Activated T-helper 1 cell treated with Interleukin-2 at 50 U/mL for 16 hours (primary cell): ENCODE data around the gene NFATC2IP.
"Not testable (repeated sequence)": the region's sequence is repeated elsewhere in the genome, so short reads cannot be mapped to it uniquely, and the experiment has no call there.

Experiments used
- DNase-seq: peaks from one replicate; pipeline ENCODE4 v3.0.0-alpha.2; 2020; ENCODE audit warnings: low read depth

NFATC2IP gene

DNA sequence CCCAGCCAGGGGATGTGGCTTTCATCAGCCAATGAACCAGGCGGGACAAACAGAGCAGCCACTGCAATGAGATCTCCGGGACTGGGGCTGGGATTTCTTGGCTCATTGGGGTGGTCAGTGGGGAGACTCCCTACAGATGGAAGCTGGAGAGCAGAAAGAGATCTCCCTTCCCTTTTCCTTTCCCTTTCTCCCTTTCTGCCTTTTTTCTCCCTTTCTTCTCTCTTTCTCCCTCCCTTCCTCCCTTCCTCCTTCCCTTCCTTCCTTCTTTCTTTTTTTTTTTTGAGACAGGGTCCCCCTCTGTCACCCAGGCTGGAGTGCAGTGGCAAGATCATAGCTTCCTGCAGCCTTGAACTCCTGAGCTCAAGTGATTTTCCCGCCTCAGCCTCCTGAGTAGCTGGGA lies 48.1 kb downstream of the NFATC2IP start:
- DNase-seq: no peak

DNA sequence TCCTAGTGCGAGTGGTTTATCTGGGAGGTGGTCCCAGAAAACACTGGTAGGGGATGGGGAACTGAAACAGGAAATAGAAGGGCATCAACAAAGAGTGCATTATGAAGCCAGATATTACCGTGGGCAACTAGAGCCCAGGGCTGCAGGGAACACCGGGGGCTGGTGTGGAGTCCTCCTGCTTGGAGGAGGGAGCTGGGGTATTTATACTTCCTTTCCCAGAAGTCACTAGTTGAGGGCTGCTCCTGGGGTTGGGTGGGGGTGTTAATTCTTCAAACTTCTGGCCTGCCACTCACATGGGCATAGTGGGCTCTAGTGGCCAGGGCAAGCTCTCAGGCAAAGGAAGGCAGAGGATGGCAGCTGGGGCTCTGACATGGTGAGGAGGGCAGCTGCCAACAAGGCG lies 48.8 kb downstream of the NFATC2IP start:
- no peak for DNase-seq

GRCh38 chr16:29000019-29000418 lies 49.3 kb downstream of the NFATC2IP start:
- no peak for DNase-seq

GRCh38 chr16:29004496-29005139 lies 53.9 kb downstream of the NFATC2IP start:
- DNase-seq: not testable (repeated sequence)

DNA sequence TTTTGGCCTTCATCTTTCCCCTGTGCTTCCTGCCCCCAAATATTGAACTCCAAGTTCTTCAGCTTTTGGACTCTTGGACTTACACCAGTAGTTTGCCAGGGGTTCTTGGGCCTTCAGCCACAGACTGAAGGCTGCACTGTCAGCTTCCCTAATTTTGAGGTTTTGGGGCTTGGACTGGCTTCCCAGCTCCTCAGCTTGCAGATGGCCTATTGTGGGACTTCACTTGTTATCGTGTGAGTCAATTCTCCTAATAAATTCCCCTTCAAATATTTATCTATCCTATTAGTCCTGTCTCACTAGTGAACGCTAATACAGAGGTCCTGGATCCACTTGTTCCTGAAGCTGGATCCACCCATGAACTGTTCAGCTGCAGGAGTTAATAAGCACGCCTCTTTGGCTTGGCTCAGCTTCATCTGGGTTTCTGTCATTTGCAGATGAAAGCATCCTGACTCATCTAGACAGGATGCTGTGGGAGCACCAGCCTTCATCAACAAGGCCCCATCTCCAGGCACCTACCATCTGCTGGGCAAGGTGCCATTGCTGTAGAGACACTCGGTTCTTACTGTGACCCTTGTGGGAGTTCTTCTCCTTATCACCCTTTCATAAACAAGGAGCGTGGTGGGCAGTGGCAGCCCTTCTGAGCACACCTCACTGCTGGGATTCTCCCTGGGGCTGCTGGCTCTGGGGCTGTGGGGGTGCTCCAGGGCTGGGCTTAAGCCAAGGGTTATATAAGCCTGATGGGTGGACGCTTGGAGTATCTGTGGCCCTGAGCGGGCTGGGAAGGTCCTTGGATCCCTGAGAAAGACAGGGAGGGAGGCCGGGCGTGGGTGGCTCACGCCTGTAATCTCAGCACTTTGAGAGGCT lies 57.2 kb downstream of the NFATC2IP start:
- peak; percentile 60 for DNase-seq

DNA sequence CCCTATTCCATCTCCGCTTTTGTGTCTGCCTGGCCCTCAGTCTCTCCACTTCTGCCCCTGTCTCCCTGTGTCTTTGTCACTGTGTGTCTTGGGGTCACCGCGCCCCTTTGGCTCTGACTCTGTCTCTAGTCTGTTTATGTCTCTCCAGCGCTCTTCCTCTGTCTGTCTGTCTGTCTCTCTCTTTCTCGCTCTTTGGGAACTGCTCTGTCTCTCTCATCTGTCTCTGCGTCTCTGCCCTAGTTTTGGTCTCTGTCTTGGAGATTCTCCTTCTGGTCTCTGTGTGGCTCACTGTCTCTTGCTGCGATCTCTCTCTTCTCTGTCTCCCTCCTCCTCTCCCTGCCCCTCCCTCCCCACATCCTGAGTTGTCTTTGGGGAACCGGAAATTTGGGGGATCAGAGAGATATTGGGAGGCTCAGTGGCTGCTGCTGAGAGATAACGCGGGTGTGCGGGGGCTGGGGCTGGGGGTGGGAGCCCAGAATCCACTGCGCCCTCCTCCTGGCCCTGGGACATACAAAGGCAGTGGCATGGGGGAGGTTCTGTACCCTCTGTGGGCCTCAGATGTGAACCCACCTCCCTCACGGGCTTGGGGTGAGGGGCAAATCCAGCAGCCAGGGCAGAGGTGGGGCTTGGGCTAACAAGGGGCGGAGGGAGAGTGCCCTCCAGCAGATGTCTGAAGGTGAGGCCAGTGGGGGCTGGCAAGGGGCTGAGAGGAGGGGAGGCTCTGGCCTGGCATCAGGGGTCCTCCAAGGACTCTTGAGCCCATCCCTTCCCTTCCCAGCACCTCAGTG lies 58.5 kb downstream of the NFATC2IP start:
- no peak for DNase-seq

- no peak for DNase-seq
These were observed 59.1 kb downstream of the NFATC2IP start for GRCh38 chr16:29009838-29010166.

DNA sequence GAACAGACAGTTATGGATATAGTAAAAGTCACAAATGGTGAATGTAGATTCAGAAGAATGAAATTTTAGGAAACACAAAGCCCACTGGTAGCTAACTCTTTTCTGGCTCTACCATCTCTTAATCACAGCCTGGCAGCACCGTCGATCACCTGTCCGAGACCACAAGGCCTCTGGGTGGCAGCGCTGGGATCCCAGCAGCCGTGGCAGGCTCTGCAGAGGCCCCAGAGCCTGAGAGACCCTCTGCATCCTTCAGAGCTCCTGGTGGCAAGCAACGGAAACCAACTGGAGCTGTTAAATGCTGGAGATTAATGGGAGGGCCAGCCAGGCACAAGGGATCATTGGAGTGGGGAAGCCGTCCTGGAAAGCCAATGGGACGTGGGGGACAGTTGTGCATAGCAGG lies 60.4 kb downstream of the NFATC2IP start:
- no peak for DNase-seq

- no peak for DNase-seq
These were observed 61.1 kb downstream of the NFATC2IP start for GRCh38 chr16:29011851-29012250.

- no peak for DNase-seq
These were observed 62.3 kb downstream of the NFATC2IP start for GRCh38 chr16:29012913-29013553.

- DNase-seq: no peak
These were observed 63.9 kb downstream of the NFATC2IP start for GRCh38 chr16:29014561-29015069.
